ENCODE measurements around the gene RAP1GAP. TPM values are rescaled to one million over a fixed set of nuclear protein-coding genes. Genes with fewer than 3 reads are reported as not detected.
A peak's percentile ranks its signal among the peaks of the same experiment; 100 is the strongest.

The RAP1GAP gene
- total RNA-seq, 4 donors from 2014 or later: 14.1 to 37.4 (median 28.8) TPM

- Histone ChIP-seq H3K27me3 (peaks cover 41% of the 10 kb centered on the region), H3K9me3 (no peaks in the 10 kb centered on the region), H3K4me3 (no peak overlapping the region), H3K4me1 (peaks cover 8 to 20% (median 11%) of the 10 kb centered on the region in 4 donors), H3K27ac (no peak overlapping the region), H3K36me3 (no peaks in the 10 kb centered on the region)
- WGBS, 2 donors (ENCODE audit: low coverage in 1 of 2): 31 to 40% methylated on average over 1 to 18 of the region's 19 CpGs
- in situ Hi-C loops (cut with MboI; ENCODE audit: low pct_ligation_motif_present in 1 of 4, low pct_unique_long_range_greater_than_20kb in 1 of 4, low sequenced_read_pairs in 3 of 4) (no loop called here), intact Hi-C loops (cut with DNase I; ENCODE audit: low total_unique reads) (loop anchor here (10.0 kb wide), 1 partner anchor 133 kb away; no protein-coding TSS in a partner anchor)
- TF ChIP-seq EP300 (IDR thresholded peaks at IDR 0.05; ENCODE audit: low read depth) (no peak), POLR2A (IDR thresholded peaks at IDR 0.05) (no peak), CTCF (IDR thresholded peaks at IDR 0.05) (no peak), POLR2AphosphoS5 (IDR thresholded peaks at IDR 0.05) (no peak)
- DNase-seq: peak; percentile 28
Measured at GRCh38 chr1:21647431-21648351, 21.5 kb downstream of the RAP1GAP start.

DNA sequence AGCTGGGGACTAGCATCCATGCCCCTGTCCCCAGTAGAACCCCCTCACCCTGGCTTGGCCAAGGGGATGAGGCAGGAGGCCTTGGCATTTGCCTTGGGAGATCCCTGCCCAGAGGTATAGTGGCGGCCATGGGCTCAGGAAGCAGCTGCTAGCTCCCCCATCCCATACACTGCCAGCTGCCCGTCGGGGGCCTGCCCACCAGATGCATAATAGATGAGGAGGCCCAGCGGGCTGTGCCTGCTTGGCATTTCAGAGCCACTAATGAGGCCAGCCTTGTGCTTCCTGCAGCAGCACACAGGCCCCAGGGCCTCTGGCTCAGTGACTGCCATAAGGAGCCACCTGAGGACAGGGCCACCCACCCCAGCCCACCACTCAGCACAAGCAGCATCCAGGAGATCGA is 23.6 kb downstream of the RAP1GAP start:
- in situ Hi-C loops (cut with MboI; ENCODE audit: low pct_ligation_motif_present in 1 of 4, low pct_unique_long_range_greater_than_20kb in 1 of 4, low sequenced_read_pairs in 3 of 4): no loop called here
- Histone ChIP-seq H3K27me3 (peaks cover 30% of the 10 kb centered on the region), H3K4me1 (peaks cover under 1 to 5% (median 1%) of the 10 kb centered on the region in 4 donors), H3K9me3 (no peaks in the 10 kb centered on the region), H3K4me3 (no peak overlapping the region), H3K27ac (no peak overlapping the region), H3K36me3 (no peaks in the 10 kb centered on the region)
- 83% methylated on average over 4 of the region's 5 CpGs; no CpG with 5 or more reads in 1 of the 2 donors for WGBS, 2 donors (ENCODE audit: low coverage in 1 of 2)
- no peak for DNase-seq
- TF ChIP-seq EP300 (IDR thresholded peaks at IDR 0.05; ENCODE audit: low read depth) (no peak), POLR2A (IDR thresholded peaks at IDR 0.05) (no peak), POLR2AphosphoS5 (IDR thresholded peaks at IDR 0.05) (no peak), CTCF (IDR thresholded peaks at IDR 0.05) (no peak)
- intact Hi-C loops (cut with DNase I; ENCODE audit: low total_unique reads): loop anchor here (10.0 kb wide), 1 partner anchor 131 kb away; no protein-coding TSS in a partner anchor

DNA sequence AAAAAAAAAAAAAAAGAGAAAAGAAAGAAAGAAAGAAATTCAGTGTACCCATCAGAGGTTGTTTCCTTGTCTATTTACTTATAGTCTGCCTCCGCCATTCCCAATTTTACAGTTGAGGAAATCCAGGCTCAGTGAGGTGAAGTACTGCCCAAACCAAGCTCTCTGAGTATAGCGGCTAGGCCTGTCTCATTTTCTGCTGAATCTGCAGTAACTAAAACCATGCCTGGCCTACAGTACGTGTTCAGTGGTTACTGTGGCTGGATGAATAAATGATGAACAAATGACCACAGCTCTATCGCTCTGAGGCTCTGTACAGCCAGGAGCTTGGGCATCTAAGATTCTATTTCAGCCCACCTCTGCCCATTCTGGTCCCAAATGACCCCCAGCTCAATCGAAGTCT is 24.3 kb downstream of the RAP1GAP start:
- in situ Hi-C loops (cut with MboI; ENCODE audit: low pct_ligation_motif_present in 1 of 4, low pct_unique_long_range_greater_than_20kb in 1 of 4, low sequenced_read_pairs in 3 of 4): no loop called here
- no peaks in the 10 kb centered on the region for H3K9me3 ChIP-seq
- no peak for DNase-seq
- peaks cover 26% of the 10 kb centered on the region for H3K27me3 ChIP-seq
- TF ChIP-seq POLR2A (IDR thresholded peaks at IDR 0.05): no peak
- TF ChIP-seq CTCF (IDR thresholded peaks at IDR 0.05): no peak
- no peak for TF ChIP-seq POLR2AphosphoS5 (IDR thresholded peaks at IDR 0.05)
- no peak for TF ChIP-seq EP300 (IDR thresholded peaks at IDR 0.05; ENCODE audit: low read depth)
- intact Hi-C loops (cut with DNase I; ENCODE audit: low total_unique reads): loop anchor here (10.0 kb wide), 1 partner anchor 130 kb away; no protein-coding TSS in a partner anchor
- H3K36me3 ChIP-seq: no peaks in the 10 kb centered on the region
- peaks cover 0 to 2% (median under 1%) of the 10 kb centered on the region in 4 donors for H3K4me1 ChIP-seq
- H3K4me3 ChIP-seq: no peak overlapping the region
- H3K27ac ChIP-seq: no peak overlapping the region
- 70 to 89% methylated on average over 2 to 5 of the region's 5 CpGs for WGBS, 2 donors (ENCODE audit: low coverage in 1 of 2)

DNA sequence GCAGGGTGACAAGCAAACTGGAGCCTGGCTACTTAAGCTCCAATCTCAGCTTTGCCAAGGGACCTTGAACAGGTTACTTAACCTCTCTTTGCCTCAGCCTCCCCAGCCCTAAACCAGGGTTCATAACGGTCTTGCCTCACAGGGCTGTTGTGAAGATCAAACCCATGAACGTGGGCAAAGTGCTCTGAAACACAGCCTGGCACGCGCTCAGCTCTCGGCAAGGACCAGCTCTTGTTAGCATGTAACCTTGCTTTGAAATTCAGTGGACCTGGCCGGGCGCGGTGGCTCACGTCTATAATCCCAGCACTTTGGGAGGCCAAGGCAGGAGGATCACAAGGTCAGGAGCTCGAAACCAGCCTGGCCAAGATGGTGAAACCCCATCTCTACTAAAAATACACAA is 24.8 kb downstream of the RAP1GAP start:
- TF ChIP-seq EP300 (IDR thresholded peaks at IDR 0.05; ENCODE audit: low read depth) (no peak), POLR2AphosphoS5 (IDR thresholded peaks at IDR 0.05) (no peak), CTCF (IDR thresholded peaks at IDR 0.05) (no peak), POLR2A (IDR thresholded peaks at IDR 0.05) (no peak)
- peaks cover 20% of the 10 kb centered on the region for H3K27me3 ChIP-seq
- WGBS, 2 donors (ENCODE audit: low coverage in 1 of 2): 60 to 81% methylated on average over 1 to 10 of the region's 10 CpGs

More for the DNA sequence above, 24.8 kb downstream of the RAP1GAP start:
- H3K36me3 ChIP-seq: no peaks in the 10 kb centered on the region
- no peak overlapping the region for H3K4me3 ChIP-seq
- H3K4me1 ChIP-seq: peaks cover 0 to 2% (median under 1%) of the 10 kb centered on the region in 4 donors
- H3K27ac ChIP-seq: no peak overlapping the region
- intact Hi-C loops (cut with DNase I; ENCODE audit: low total_unique reads) (loop anchor here (10.0 kb wide), 1 partner anchor 130 kb away; no protein-coding TSS in a partner anchor), in situ Hi-C loops (cut with MboI; ENCODE audit: low pct_ligation_motif_present in 1 of 4, low pct_unique_long_range_greater_than_20kb in 1 of 4, low sequenced_read_pairs in 3 of 4) (no loop called here)
- no peaks in the 10 kb centered on the region for H3K9me3 ChIP-seq
- no peak for DNase-seq

Data from transverse colon (tissue), 4 donors.